NB4 (cell line): Measurements from ENCODE around the gene TTC27.

Experiments
- MYC ChIP-seq: IDR thresholded peaks from 2 replicates; pipeline ENCODE4 v1.6.1; 2011; ENCODE audit warnings: low read depth, low read length
- POLR2A ChIP-seq: IDR thresholded peaks from 2 replicates; pipeline ENCODE4 v1.6.1; 2011; ENCODE audit warnings: mild to moderate bottlenecking; ENCODE audit not compliant: insufficient read length; ENCODE audit errors: extremely low read depth
- TF ChIP-seq, protein P1 (sequence below): IDR thresholded peaks from one replicate; pipeline ENCODE4 v1.5.1; 2012; ENCODE audit warnings: low read depth, low read length
- TF ChIP-seq, protein P2 (sequence below): IDR thresholded peaks from 2 replicates; pipeline ENCODE4 v1.6.1; 2011; ENCODE audit warnings: low read depth, low read length

DNA sequence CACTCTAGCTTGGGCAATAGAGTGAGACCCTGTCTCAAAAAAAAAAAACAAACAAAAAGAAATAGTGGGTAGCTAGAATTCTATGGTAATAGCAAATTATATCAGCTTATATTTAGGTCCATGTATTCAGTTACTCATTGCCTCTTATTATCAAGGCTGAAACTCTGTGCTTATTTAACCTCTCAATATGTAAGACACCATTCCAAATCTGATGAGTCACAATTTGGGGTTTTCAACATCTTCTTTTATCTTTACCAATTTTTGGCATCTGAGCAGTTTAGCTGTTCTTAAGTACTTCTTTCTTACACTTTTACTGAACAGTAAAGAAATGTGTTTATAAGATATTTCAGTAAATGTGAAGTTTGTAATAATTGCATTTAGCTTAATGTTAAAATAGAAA lies 69.3 kb downstream of the TTC27 start:
- TF ChIP-seq MYC (no peak), POLR2A (no peak)
- TF ChIP-seq, protein P1, sequence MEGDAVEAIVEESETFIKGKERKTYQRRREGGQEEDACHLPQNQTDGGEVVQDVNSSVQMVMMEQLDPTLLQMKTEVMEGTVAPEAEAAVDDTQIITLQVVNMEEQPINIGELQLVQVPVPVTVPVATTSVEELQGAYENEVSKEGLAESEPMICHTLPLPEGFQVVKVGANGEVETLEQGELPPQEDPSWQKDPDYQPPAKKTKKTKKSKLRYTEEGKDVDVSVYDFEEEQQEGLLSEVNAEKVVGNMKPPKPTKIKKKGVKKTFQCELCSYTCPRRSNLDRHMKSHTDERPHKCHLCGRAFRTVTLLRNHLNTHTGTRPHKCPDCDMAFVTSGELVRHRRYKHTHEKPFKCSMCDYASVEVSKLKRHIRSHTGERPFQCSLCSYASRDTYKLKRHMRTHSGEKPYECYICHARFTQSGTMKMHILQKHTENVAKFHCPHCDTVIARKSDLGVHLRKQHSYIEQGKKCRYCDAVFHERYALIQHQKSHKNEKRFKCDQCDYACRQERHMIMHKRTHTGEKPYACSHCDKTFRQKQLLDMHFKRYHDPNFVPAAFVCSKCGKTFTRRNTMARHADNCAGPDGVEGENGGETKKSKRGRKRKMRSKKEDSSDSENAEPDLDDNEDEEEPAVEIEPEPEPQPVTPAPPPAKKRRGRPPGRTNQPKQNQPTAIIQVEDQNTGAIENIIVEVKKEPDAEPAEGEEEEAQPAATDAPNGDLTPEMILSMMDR: no peak
- TF ChIP-seq, protein P2, sequence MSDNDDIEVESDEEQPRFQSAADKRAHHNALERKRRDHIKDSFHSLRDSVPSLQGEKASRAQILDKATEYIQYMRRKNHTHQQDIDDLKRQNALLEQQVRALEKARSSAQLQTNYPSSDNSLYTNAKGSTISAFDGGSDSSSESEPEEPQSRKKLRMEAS: no peak
